SJSA1 (cell line): ENCODE results near the gene SLK. TPM values are rescaled to one million over a fixed set of nuclear protein-coding genes. Genes with fewer than 3 reads are reported as not detected.

Experiments
- DNase-seq, 2 experiments: peaks; one replicate each; pipeline ENCODE4 v3.0.0-alpha.2; 2015 to 2020; ENCODE audit warnings: low spot score in 2 of 2, low read depth in 1 of 2
- H3K27ac ChIP-seq: fragments of 250-450 bp; sonication (Bioruptor Pico); 2 replicates; pipeline ENCODE4 v1.5.1; 2020; ENCODE audit warnings: mild to moderate bottlenecking, moderate library complexity
- H3K27me3 ChIP-seq: fragments of 250-450 bp; sonication (Bioruptor Pico); replicated peaks from 2 replicates; pipeline ENCODE4 v1.5.1; 2020; ENCODE audit warnings: mild to moderate bottlenecking, moderate library complexity
- H3K36me3 ChIP-seq: fragments of 250-450 bp; sonication (Bioruptor Pico); 2 replicates; pipeline ENCODE4 v1.5.1; 2020; ENCODE audit warnings: mild to moderate bottlenecking
- H3K4me1 ChIP-seq: fragments of 250-450 bp; sonication (Bioruptor Pico); replicated peaks from 2 replicates; pipeline ENCODE4 v1.6.1; 2021; ENCODE audit warnings: mild to moderate bottlenecking
- H3K4me3 ChIP-seq: fragments of 250-450 bp; sonication (Bioruptor Pico); 2 replicates; pipeline ENCODE4 v1.5.1; 2020; ENCODE audit warnings: mild to moderate bottlenecking
- H3K9me3 ChIP-seq: fragments of 250-450 bp; sonication (Bioruptor Pico); replicated peaks from 2 replicates; pipeline ENCODE4 v1.5.1; 2020; ENCODE audit warnings: mild to moderate bottlenecking
- total RNA-seq: library from RNA; depleted of rRNA; stranded (reverse); fragments of >200 nt; shearing (Covaris generic); gene quantifications from 2 replicates; pipeline ENCODE4 v1.2.3, GENCODE V29; 2014

Gene SLK
- total RNA-seq, 1 experiment from 2014 or later, result 35.5 TPM

- H3K27ac ChIP-seq, result no peak overlapping the region
- H3K9me3 ChIP-seq, result no peaks in the 10 kb centered on the region
Observed at GRCh38 chr10:104035194-104036068, 68.5 kb downstream of the SLK start.

GRCh38 chr10:104036069-104036384, 69.1 kb downstream of the SLK start:
- H3K4me1 ChIP-seq, result no peaks in the 10 kb centered on the region
- DNase-seq, result no peak
- H3K27ac ChIP-seq, result no peak overlapping the region
- no peaks in the 10 kb centered on the region for H3K9me3 ChIP-seq
- no peaks in the 10 kb centered on the region for H3K27me3 ChIP-seq
- no peak overlapping the region for H3K4me3 ChIP-seq
- no peaks in the 10 kb centered on the region; the same call in 1 of the 2 replicates for H3K36me3 ChIP-seq

More at GRCh38 chr10:104035194-104036068, 68.5 kb downstream of the SLK start:
- DNase-seq, result no peak
- H3K27me3 ChIP-seq, result no peaks in the 10 kb centered on the region
- no peaks in the 10 kb centered on the region; the same call in 1 of the 2 replicates for H3K36me3 ChIP-seq
- no peaks in the 10 kb centered on the region for H3K4me1 ChIP-seq
- H3K4me3 ChIP-seq, result no peak overlapping the region

- H3K4me3 ChIP-seq, result no peak overlapping the region
- no peak for DNase-seq
- H3K36me3 ChIP-seq, result no peaks in the 10 kb centered on the region
- no peak overlapping the region for H3K27ac ChIP-seq
- no peaks in the 10 kb centered on the region for H3K27me3 ChIP-seq
- no peaks in the 10 kb centered on the region for H3K9me3 ChIP-seq
- H3K4me1 ChIP-seq, result no peaks in the 10 kb centered on the region
Observed at GRCh38 chr10:104036518-104037260, 69.7 kb downstream of the SLK start.

- no peak overlapping the region for H3K4me3 ChIP-seq
- no peaks in the 10 kb centered on the region for H3K4me1 ChIP-seq
- DNase-seq, result no peak
- H3K36me3 ChIP-seq, result no peaks in the 10 kb centered on the region
- no peaks in the 10 kb centered on the region for H3K27me3 ChIP-seq
- no peak overlapping the region for H3K27ac ChIP-seq
- no peaks in the 10 kb centered on the region for H3K9me3 ChIP-seq
Observed at GRCh38 chr10:104037261-104037951, 70.5 kb downstream of the SLK start.

GRCh38 chr10:104038537-104038936, 71.6 kb downstream of the SLK start:
- Histone ChIP-seq H3K36me3 (no peaks in the 10 kb centered on the region), H3K9me3 (no peaks in the 10 kb centered on the region), H3K27ac (no peak overlapping the region), H3K4me1 (no peaks in the 10 kb centered on the region), H3K27me3 (no peaks in the 10 kb centered on the region), H3K4me3 (no peak overlapping the region)
- DNase-seq, result no peak

GRCh38 chr10:104038958-104039752, 72.2 kb downstream of the SLK start:
- no peak overlapping the region for H3K27ac ChIP-seq

GRCh38 chr10:104040382-104040781, 73.4 kb downstream of the SLK start:
- no peak overlapping the region for H3K4me3 ChIP-seq
- H3K4me1 ChIP-seq, result no peaks in the 10 kb centered on the region
- DNase-seq, result no peak
- H3K27me3 ChIP-seq, result no peaks in the 10 kb centered on the region
- no peaks in the 10 kb centered on the region for H3K36me3 ChIP-seq
- H3K9me3 ChIP-seq, result no peaks in the 10 kb centered on the region
- no peak overlapping the region for H3K27ac ChIP-seq

More at GRCh38 chr10:104038958-104039752, 72.2 kb downstream of the SLK start:
- no peaks in the 10 kb centered on the region for H3K27me3 ChIP-seq
- DNase-seq, result no peak
- H3K4me3 ChIP-seq, result no peak overlapping the region
- no peaks in the 10 kb centered on the region for H3K9me3 ChIP-seq
- no peaks in the 10 kb centered on the region for H3K36me3 ChIP-seq
- H3K4me1 ChIP-seq, result no peaks in the 10 kb centered on the region

- H3K27me3 ChIP-seq, result no peaks in the 10 kb centered on the region
Observed at GRCh38 chr10:104040862-104041789, 74.2 kb downstream of the SLK start.

GRCh38 chr10:104041891-104042535, 75.1 kb downstream of the SLK start:
- H3K4me3 ChIP-seq, result no peak overlapping the region
- no peaks in the 10 kb centered on the region for H3K4me1 ChIP-seq
- no peak for DNase-seq
- H3K9me3 ChIP-seq, result no peaks in the 10 kb centered on the region
- no peaks in the 10 kb centered on the region for H3K27me3 ChIP-seq
- H3K36me3 ChIP-seq, result no peaks in the 10 kb centered on the region
- no peak overlapping the region for H3K27ac ChIP-seq

More at GRCh38 chr10:104040862-104041789, 74.2 kb downstream of the SLK start:
- Histone ChIP-seq H3K4me3 (no peak overlapping the region), H3K36me3 (no peaks in the 10 kb centered on the region), H3K9me3 (no peaks in the 10 kb centered on the region), H3K27ac (no peak overlapping the region), H3K4me1 (no peaks in the 10 kb centered on the region)
- no peak for DNase-seq

- no peaks in the 10 kb centered on the region for H3K4me1 ChIP-seq
- H3K27me3 ChIP-seq, result no peaks in the 10 kb centered on the region
- no peak overlapping the region for H3K27ac ChIP-seq
- no peaks in the 10 kb centered on the region for H3K9me3 ChIP-seq
- no peak overlapping the region for H3K4me3 ChIP-seq
- no peak for DNase-seq
- no peaks in the 10 kb centered on the region for H3K36me3 ChIP-seq
Observed at GRCh38 chr10:104043185-104043830, 76.4 kb downstream of the SLK start.

- no peak overlapping the region for H3K27ac ChIP-seq
- H3K9me3 ChIP-seq, result no peaks in the 10 kb centered on the region
- H3K4me1 ChIP-seq, result no peaks in the 10 kb centered on the region
- H3K36me3 ChIP-seq, result no peaks in the 10 kb centered on the region
- H3K27me3 ChIP-seq, result no peaks in the 10 kb centered on the region
- DNase-seq, result no peak
- no peak overlapping the region for H3K4me3 ChIP-seq
Observed at GRCh38 chr10:104043854-104044253, 76.9 kb downstream of the SLK start.
